ENCODE data around the gene ODAD2. TPM values are rescaled to one million over a fixed set of nuclear protein-coding genes. Genes with fewer than 3 reads are reported as not detected.

ODAD2 gene
- total and polyA plus RNA-seq, 2 of the 8 experiments (the other 6 are each of a cell fraction or from before 2014, with no cell fraction given) = 0.95 to 4.3 TPM

DNA sequence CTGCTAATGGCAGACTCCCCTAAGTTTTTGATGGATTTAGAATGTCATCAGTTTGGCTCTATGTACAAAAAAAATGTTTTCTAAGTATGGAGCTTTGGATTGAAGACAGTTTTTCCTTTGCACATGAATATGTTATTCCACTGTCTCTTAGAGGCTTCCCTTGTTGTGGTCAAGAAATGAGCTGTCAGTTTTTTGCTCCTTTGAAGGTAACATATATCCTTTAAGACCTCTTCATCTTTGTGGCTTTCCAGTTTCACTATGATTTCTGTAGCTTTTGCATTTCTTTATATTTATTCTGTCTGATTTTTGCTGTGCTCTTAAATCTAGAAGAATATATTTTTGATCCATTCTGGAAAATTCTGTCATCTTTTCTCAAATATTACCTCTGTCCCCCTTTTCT is 15.8 kb upstream of the ODAD2 start:
- Histone ChIP-seq H2BK12ac (ENCODE audit: low read depth, low read length) (no peak overlapping the region), H2BK15ac (ENCODE audit: low read length) (no peak overlapping the region), H2AFZ (ENCODE audit: low read length) (no peak overlapping the region), H3K4me3 (ENCODE audit: extremely low read depth in 1 of 4, insufficient read depth in 2 of 4, low read depth in 3 of 4, low read length in 4 of 4) (no peak overlapping the region), H3K14ac (ENCODE audit: insufficient read length) (no peak overlapping the region), H4K91ac (replicated peaks; ENCODE audit: insufficient read length, low read length) (no peak overlapping the region), H4K20me1 (replicated peaks in 1 of 2; ENCODE audit: control insufficient read depth in 1 of 2, insufficient read depth in 2 of 2, low read length in 2 of 2) (no peaks in the 10 kb centered on the region), H3K79me2 (ENCODE audit: control insufficient read depth in 1 of 2, insufficient read depth in 2 of 2, low read length in 2 of 2) (no peaks in the 10 kb centered on the region), H3K4me2 (ENCODE audit: insufficient read depth in 1 of 2, low read depth in 2 of 2, low read length in 2 of 2) (no peak overlapping the region), H3K23ac (ENCODE audit: insufficient read length) (no peak overlapping the region), H4K5ac (ENCODE audit: insufficient read length, low read depth, low read length) (no peak overlapping the region), H3K23me2 (ENCODE audit: low read depth, low read length) (no peaks in the 10 kb centered on the region), H3K36me3 (ENCODE audit: control insufficient read depth in 2 of 4, insufficient read depth in 4 of 4, low read length in 3 of 4) (no peaks in the 10 kb centered on the region), H2AK5ac (ENCODE audit: low read depth, low read length) (no peak overlapping the region), H3K27me3 (replicated peaks in 1 of 4; ENCODE audit: control insufficient read depth in 3 of 4, extremely low read depth in 1 of 4, insufficient read depth in 3 of 4, low read length in 3 of 4) (no peaks in the 10 kb centered on the region), H2BK120ac (replicated peaks; ENCODE audit: low read depth, low read length) (no peak overlapping the region), H3K79me1 (ENCODE audit: low read depth, low read length) (no peaks in the 10 kb centered on the region), H3K9me3 (ENCODE audit: insufficient read depth in 2 of 2, low read depth in 1 of 2, low read length in 1 of 2) (no peaks in the 10 kb centered on the region), H2BK20ac (ENCODE audit: low read length) (no peak overlapping the region), H3K56ac (replicated peaks; ENCODE audit: insufficient read length, low read depth, low read length) (no peak overlapping the region), H3K9ac (replicated peaks in 1 of 4; ENCODE audit: extremely low read depth in 1 of 4, low read depth in 3 of 4, low read length in 3 of 4) (no peak overlapping the region), H3K4ac (replicated peaks; ENCODE audit: insufficient read length, low read depth, low read length) (no peak overlapping the region), H3K18ac (ENCODE audit: extremely low read depth, low read length) (no peak overlapping the region), H2BK5ac (ENCODE audit: low read depth, low read length) (no peak overlapping the region), H3K27ac (ENCODE audit: low read depth, low read length) (no peak overlapping the region), H3K4me1 (replicated peaks in 1 of 4; ENCODE audit: control insufficient read depth in 3 of 4, insufficient read depth in 4 of 4, low read length in 3 of 4) (no peaks in the 10 kb centered on the region), H4K8ac (ENCODE audit: extremely low read depth, insufficient read depth, low read length) (no peak overlapping the region)
- no peak for DNase-seq (ENCODE audit: low read depth in 1 of 2, low spot score in 2 of 2)
- TF ChIP-seq SP1 (IDR thresholded peaks at IDR 0.05; ENCODE audit: low read depth, low read length) (no peak), KDM4A (IDR thresholded peaks at IDR 0.05; ENCODE audit: low read depth, low read length, severe bottlenecking) (no peak), RXRA (IDR thresholded peaks at IDR 0.05; ENCODE audit: insufficient read depth, low read depth, low read length) (no peak)
- TF ChIP-seq, protein P1, sequence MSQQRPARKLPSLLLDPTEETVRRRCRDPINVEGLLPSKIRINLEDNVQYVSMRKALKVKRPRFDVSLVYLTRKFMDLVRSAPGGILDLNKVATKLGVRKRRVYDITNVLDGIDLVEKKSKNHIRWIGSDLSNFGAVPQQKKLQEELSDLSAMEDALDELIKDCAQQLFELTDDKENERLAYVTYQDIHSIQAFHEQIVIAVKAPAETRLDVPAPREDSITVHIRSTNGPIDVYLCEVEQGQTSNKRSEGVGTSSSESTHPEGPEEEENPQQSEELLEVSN (IDR thresholded peaks at IDR 0.05) = no peak
- TF ChIP-seq, protein P2, sequence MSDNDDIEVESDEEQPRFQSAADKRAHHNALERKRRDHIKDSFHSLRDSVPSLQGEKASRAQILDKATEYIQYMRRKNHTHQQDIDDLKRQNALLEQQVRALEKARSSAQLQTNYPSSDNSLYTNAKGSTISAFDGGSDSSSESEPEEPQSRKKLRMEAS (IDR thresholded peaks at IDR 0.05) = no peak
- ChIA-PET POLR2A (ENCODE audit: partially characterized antibody) (no interaction called here), CTCF (ENCODE audit: partially characterized antibody) (no interaction called here)
- FAIRE-seq = no peak

All from H1 (cell line).